T1000 (cell line): ENCODE results near the gene CISD3.

Experiments
- DNase-seq: peaks from one replicate; lab custom pipeline; 2025; ENCODE audit warnings: mixed read lengths; lab: John Stamatoyannopoulos, UW

The CISD3 gene

GRCh38 chr17:38745545-38745944, 15.4 kb downstream of the CISD3 start:
- DNase-seq: no peak

GRCh38 chr17:38746004-38746848, 16.1 kb downstream of the CISD3 start:
- no peak for DNase-seq

- no peak for DNase-seq
These were observed 16.8 kb downstream of the CISD3 start for GRCh38 chr17:38746849-38747462.

- DNase-seq: peak; percentile 48
These were observed 17.5 kb downstream of the CISD3 start for GRCh38 chr17:38747463-38748148.

- peak; percentile 68 for DNase-seq
These were observed 18.2 kb downstream of the CISD3 start, which contains the start of gene PCGF2 for GRCh38 chr17:38748149-38748891. PCGF2 (minus strand) TSS chr17:38748336; CDS start chr17:38740402, 7,934 bp downstream.

GRCh38 chr17:38748892-38749222, 18.7 kb downstream of the CISD3 start:
- DNase-seq: no peak

GRCh38 chr17:38749223-38750043, 19.3 kb downstream of the CISD3 start:
- peak; percentile 53 for DNase-seq

GRCh38 chr17:38750044-38750311, 19.8 kb downstream of the CISD3 start:
- no peak for DNase-seq

- no peak for DNase-seq
These were observed 20.4 kb downstream of the CISD3 start for GRCh38 chr17:38750312-38751121.

- no peak for DNase-seq
These were observed 21.1 kb downstream of the CISD3 start for GRCh38 chr17:38751144-38751807.

- peak; percentile 88 for DNase-seq
These were observed 21.7 kb downstream of the CISD3 start for GRCh38 chr17:38751808-38752307.

GRCh38 chr17:38752308-38753070, 22.3 kb downstream of the CISD3 start, which contains the start of gene PSMB3:
PSMB3 (plus strand) TSS chr17:38752741; CDS start chr17:38752827, 86 bp downstream.
- peak; percentile 97 for DNase-seq

- DNase-seq: no peak
These were observed 22.9 kb downstream of the CISD3 start for GRCh38 chr17:38753071-38753506.

- DNase-seq: no peak
These were observed 31.5 kb downstream of the CISD3 start for GRCh38 chr17:38761612-38762011.

GRCh38 chr17:38762231-38762630, 32.1 kb downstream of the CISD3 start:
- DNase-seq: no peak

GRCh38 chr17:38766341-38766740, 36.2 kb downstream of the CISD3 start:
- DNase-seq: no peak

GRCh38 chr17:38768417-38768816, 38.3 kb downstream of the CISD3 start:
- DNase-seq: no peak

GRCh38 chr17:38773258-38773657, 43.1 kb downstream of the CISD3 start:
- DNase-seq: no peak
